GM19372 (cell line): ENCODE results near the gene DNAJC3.

Source experiments
- ATAC-seq: cut with Tn5 transposase; IDR thresholded peaks from one replicate; pipeline ENCODE4 v1.9.1; 2021; ENCODE audit warnings: mild to moderate bottlenecking, low read depth, moderate library complexity; ENCODE audit not compliant: unreplicated experiment

DNAJC3 gene

GRCh38 chr13:95833126-95833525 is 156.2 kb downstream of the DNAJC3 start:
- ATAC-seq: no peak

- no peak for ATAC-seq
Measured at GRCh38 chr13:95833719-95834118, 156.8 kb downstream of the DNAJC3 start.

- ATAC-seq: peak; percentile 93
Measured at GRCh38 chr13:95834134-95834765, 157.3 kb downstream of the DNAJC3 start.

GRCh38 chr13:95841894-95842293 is 165.0 kb downstream of the DNAJC3 start:
- no peak for ATAC-seq

- ATAC-seq: no peak
Measured at GRCh38 chr13:95842898-95843297, 166.0 kb downstream of the DNAJC3 start.
